Measurements from ENCODE around the gene UBN1.
"Not testable (repeated sequence)": the region's sequence is repeated elsewhere in the genome, so short reads cannot be mapped to it uniquely, and the experiment has no call there.

The UBN1 gene

DNA sequence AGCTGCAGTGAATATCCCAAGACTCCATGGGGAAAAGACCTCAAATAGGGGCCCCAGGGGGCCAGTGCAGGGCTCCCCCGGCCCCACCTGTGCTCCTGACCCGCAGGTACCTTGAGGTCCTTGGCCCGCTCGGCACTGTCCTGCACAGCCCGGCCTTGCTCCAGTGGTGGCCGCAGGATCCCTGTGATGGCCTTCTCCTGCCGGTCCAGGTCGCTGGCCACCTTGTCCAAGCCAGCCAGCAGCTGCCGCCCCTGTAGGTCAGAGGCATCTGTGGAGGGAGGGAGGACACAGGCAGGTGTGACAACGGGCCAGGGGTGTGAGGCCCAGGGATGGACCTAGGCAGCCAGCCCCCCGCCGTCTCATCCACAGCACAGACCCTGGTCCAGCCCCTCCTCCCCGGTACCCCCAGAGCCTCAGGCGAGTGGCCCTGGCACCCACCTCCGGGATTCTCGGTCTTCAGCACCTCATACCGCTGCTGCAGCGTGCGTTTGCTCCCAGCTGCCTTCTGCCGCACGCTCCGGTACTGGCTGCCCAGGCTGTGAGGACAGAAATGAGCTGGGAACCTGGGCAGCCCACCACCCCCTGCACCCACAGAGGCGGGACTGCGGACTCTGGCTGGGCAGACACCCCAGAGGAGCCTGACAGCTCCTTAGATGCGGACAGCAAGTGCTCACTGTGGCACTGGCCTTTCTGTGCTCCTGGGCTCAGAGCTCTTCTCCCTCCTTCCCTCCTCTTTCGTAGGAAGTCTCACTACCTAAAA is 46.0 kb downstream of the UBN1 start:
- no peak for DNase-seq (ENCODE audit: low spot score)
- TF ChIP-seq, protein P1, sequence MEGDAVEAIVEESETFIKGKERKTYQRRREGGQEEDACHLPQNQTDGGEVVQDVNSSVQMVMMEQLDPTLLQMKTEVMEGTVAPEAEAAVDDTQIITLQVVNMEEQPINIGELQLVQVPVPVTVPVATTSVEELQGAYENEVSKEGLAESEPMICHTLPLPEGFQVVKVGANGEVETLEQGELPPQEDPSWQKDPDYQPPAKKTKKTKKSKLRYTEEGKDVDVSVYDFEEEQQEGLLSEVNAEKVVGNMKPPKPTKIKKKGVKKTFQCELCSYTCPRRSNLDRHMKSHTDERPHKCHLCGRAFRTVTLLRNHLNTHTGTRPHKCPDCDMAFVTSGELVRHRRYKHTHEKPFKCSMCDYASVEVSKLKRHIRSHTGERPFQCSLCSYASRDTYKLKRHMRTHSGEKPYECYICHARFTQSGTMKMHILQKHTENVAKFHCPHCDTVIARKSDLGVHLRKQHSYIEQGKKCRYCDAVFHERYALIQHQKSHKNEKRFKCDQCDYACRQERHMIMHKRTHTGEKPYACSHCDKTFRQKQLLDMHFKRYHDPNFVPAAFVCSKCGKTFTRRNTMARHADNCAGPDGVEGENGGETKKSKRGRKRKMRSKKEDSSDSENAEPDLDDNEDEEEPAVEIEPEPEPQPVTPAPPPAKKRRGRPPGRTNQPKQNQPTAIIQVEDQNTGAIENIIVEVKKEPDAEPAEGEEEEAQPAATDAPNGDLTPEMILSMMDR (IDR thresholded peaks at IDR 0.05; ENCODE audit: poor library complexity, severe bottlenecking): no peak
- no peak overlapping the region for H3K4me3 ChIP-seq (ENCODE audit: severe bottlenecking)
- peaks cover 92% of the 10 kb centered on the region for H3K36me3 ChIP-seq (ENCODE audit: low read depth)
- no peak for ATAC-seq (ENCODE audit: low read depth)
- no peak overlapping the region for H3K27ac ChIP-seq (ENCODE audit: poor library complexity, severe bottlenecking)
- no peaks in the 10 kb centered on the region for H3K9me3 ChIP-seq (ENCODE audit: severe bottlenecking)
- H3K27me3 ChIP-seq (ENCODE audit: insufficient read depth, poor library complexity, severe bottlenecking): no peaks in the 10 kb centered on the region
- H3K4me1 ChIP-seq (ENCODE audit: insufficient read depth, poor library complexity, severe bottlenecking): no peaks in the 10 kb centered on the region

DNA sequence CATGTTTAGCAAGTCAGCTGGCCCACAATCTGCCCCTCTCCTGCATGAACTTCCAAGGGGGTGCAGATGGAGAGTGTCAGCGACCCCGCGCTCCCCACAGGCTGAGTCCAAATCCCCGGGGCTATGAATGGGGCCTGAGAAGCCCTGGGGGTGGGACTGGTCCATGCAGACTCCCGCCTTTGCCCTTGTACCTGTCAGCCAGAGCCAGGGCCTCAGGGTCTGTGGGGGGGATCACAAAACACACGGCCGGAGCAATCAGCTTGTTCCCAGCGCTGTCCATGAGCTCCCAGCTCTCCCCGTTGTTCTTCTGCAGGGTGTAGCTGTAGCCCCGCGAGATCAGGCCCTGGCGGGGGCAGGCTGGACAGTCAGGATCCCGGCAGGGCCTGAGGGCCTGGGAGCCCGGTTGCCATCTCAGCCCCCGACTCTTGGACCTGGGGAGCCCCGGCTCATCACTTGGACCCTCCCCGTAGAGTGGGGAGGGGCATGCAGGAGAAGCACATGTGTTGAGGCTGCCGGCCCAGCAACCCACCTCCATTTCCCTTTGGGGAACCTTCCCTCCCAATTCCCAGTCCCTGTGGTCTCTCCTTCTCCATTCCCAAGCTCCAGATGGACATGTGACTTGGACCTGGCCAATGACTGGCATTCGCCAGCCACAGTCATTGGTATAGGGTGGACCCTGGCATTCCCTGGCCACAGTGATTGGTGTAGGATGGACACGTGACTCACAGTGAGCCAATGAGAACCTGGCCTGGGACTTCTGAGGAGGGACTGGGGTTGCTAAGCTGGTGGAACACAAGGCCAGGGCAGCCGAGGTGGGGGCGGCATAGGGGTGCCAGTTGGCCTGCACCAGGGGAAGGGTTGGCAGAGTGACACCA is 47.2 kb downstream of the UBN1 start:
- DNase-seq (ENCODE audit: low spot score): no peak
- no peaks in the 10 kb centered on the region for H3K9me3 ChIP-seq (ENCODE audit: severe bottlenecking)
- peaks cover 94% of the 10 kb centered on the region for H3K36me3 ChIP-seq (ENCODE audit: low read depth)
- peak; percentile 19; the same call in 1 of the 3 replicates for ATAC-seq (ENCODE audit: low read depth)
- TF ChIP-seq, protein P1 (IDR thresholded peaks at IDR 0.05; ENCODE audit: poor library complexity, severe bottlenecking): no peak
- H3K27ac ChIP-seq (ENCODE audit: poor library complexity, severe bottlenecking): no peak overlapping the region
- no peaks in the 10 kb centered on the region for H3K27me3 ChIP-seq (ENCODE audit: insufficient read depth, poor library complexity, severe bottlenecking)
- H3K4me3 ChIP-seq (ENCODE audit: severe bottlenecking): no peak overlapping the region
- H3K4me1 ChIP-seq (ENCODE audit: insufficient read depth, poor library complexity, severe bottlenecking): no peaks in the 10 kb centered on the region

DNA sequence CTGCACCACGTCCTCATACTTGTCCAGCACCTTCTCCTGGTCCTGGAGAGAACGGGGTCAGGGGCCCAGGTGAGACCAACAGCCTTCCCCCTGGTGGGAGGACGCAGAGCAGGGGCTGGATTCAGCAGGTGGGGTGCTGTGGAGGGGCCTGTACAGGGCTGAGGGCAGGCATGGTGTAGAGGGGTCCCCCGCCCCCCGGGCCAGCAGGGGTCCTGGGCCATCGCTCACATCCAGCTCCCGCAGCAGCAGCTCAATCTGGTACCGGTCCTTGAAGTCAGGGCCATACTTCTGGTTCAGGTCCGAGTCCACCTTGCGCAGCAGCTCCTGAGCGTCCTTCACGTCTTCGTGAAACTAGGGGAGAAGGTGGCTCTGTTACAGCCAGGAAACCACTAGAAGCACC is 48.1 kb downstream of the UBN1 start:
- no peak for ATAC-seq (ENCODE audit: low read depth)
- TF ChIP-seq, protein P1 (IDR thresholded peaks at IDR 0.05; ENCODE audit: poor library complexity, severe bottlenecking): no peak
- DNase-seq (ENCODE audit: low spot score): no peak
- H3K9me3 ChIP-seq (ENCODE audit: severe bottlenecking): no peaks in the 10 kb centered on the region
- no peaks in the 10 kb centered on the region for H3K27me3 ChIP-seq (ENCODE audit: insufficient read depth, poor library complexity, severe bottlenecking)
- peaks cover 92% of the 10 kb centered on the region for H3K36me3 ChIP-seq (ENCODE audit: low read depth)
- no peak overlapping the region for H3K27ac ChIP-seq (ENCODE audit: poor library complexity, severe bottlenecking)
- no peak overlapping the region for H3K4me3 ChIP-seq (ENCODE audit: severe bottlenecking)
- H3K4me1 ChIP-seq (ENCODE audit: insufficient read depth, poor library complexity, severe bottlenecking): no peaks in the 10 kb centered on the region

DNA sequence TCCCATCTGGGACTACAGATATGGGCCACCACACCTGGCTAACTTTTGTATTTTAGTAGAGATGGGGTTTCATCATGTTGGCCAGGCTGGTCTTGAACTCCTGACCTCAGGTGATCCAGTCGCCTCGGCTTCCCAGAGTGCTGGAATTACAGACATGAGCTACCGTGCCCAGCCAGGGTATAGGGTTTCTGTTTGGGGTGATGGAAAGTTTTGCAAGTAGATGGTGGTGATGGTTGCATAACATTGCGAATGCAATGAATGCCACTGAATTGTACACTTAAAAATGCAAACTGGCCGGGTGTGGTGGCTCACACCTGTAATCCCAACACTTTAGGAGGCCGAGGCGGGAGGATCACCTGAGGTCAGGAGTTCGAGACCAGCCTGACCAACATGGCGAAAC is 49.5 kb downstream of the UBN1 start:
- not testable (repeated sequence) for H3K27me3 ChIP-seq (ENCODE audit: insufficient read depth, poor library complexity, severe bottlenecking); H3K9me3 ChIP-seq (ENCODE audit: severe bottlenecking); ATAC-seq (ENCODE audit: low read depth); H3K4me3 ChIP-seq (ENCODE audit: severe bottlenecking); DNase-seq (ENCODE audit: low spot score); H3K27ac ChIP-seq (ENCODE audit: poor library complexity, severe bottlenecking); H3K4me1 ChIP-seq (ENCODE audit: insufficient read depth, poor library complexity, severe bottlenecking)
- peaks cover 93% of the 10 kb centered on the region for H3K36me3 ChIP-seq (ENCODE audit: low read depth)

DNA sequence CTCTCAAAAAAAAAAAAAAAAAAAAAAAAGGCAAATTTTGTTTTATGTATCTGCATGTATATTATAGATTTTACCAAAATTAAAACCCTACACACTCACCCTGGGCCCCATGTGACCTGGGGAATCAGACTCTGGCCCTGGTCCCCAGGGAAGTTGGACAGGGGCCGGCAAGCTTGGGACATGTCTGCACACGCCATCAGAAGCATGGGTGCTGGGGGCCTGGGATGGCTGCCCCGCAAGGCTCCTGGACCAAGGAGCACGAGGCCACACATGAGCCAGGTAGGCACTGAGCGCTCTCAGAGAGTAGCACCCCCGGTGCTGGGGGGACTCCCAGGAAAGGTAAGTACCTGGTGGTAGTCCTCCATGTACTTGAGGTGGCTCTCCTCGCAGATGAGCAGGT is 50.0 kb downstream of the UBN1 start:
- no peaks in the 10 kb centered on the region for H3K27me3 ChIP-seq (ENCODE audit: insufficient read depth, poor library complexity, severe bottlenecking)
- no peak for ATAC-seq (ENCODE audit: low read depth)
- peaks cover 93% of the 10 kb centered on the region for H3K36me3 ChIP-seq (ENCODE audit: low read depth)
- TF ChIP-seq, protein P1 (IDR thresholded peaks at IDR 0.05; ENCODE audit: poor library complexity, severe bottlenecking): no peak
- H3K27ac ChIP-seq (ENCODE audit: poor library complexity, severe bottlenecking): no peak overlapping the region
- no peaks in the 10 kb centered on the region for H3K4me1 ChIP-seq (ENCODE audit: insufficient read depth, poor library complexity, severe bottlenecking)
- DNase-seq (ENCODE audit: low spot score): no peak
- no peaks in the 10 kb centered on the region for H3K9me3 ChIP-seq (ENCODE audit: severe bottlenecking)
- H3K4me3 ChIP-seq (ENCODE audit: severe bottlenecking): no peak overlapping the region
